GM23338 (cell line): ENCODE results near the gene NCLN.

Experiments
- CREB1 ChIP-seq: fragments of 250-450 bp; sonication (Bioruptor Pico); IDR thresholded peaks from 2 replicates; pipeline ENCODE4 v1.5.0; 2020; ENCODE audit warnings: low read depth, mild to moderate bottlenecking, moderate library complexity
- CTCF ChIP-seq, 2 experiments: fragments of 200-600 bp in 1 of 2; sonication (generic) in 1 of 2; conservative IDR thresholded peaks; 2 replicates each; pipeline versions ENCODE4 v1.5.1 to v1.6.1; 2016 to 2017; ENCODE audit warnings: antibody characterized with exemption in 2 of 2, low read depth in 2 of 2, mild to moderate bottlenecking in 2 of 2, moderate library complexity in 1 of 2
- POLR2AphosphoS5 ChIP-seq: IDR thresholded peaks from 2 replicates; pipeline ENCODE4 v1.6.1; 2016; ENCODE audit warnings: antibody characterized with exemption, low read depth

- TF ChIP-seq CREB1 (CRISPR knock-in tag) (no peak), POLR2AphosphoS5 (no peak), CTCF (conservative IDR thresholded peaks at IDR 0.05; ENCODE audit: low read depth in 2 of 2) (no peak)
Observed at GRCh38 chr19:3167533-3168272, 18.0 kb upstream of the NCLN start.
